SJSA1 (cell line): ENCODE data around the gene HENMT1. TPM values are rescaled to one million over a fixed set of nuclear protein-coding genes. Genes with fewer than 3 reads are reported as not detected.
"Not testable (repeated sequence)": the region's sequence is repeated elsewhere in the genome, so short reads cannot be mapped to it uniquely, and the experiment has no call there.

Experiments used
- DNase-seq, 2 experiments: peaks; one replicate each; pipeline ENCODE4 v3.0.0-alpha.2; 2015 to 2020; ENCODE audit warnings: low spot score in 2 of 2, low read depth in 1 of 2
- H3K27ac ChIP-seq: fragments of 250-450 bp; sonication (Bioruptor Pico); 2 replicates; pipeline ENCODE4 v1.5.1; 2020; ENCODE audit warnings: mild to moderate bottlenecking, moderate library complexity
- H3K27me3 ChIP-seq: fragments of 250-450 bp; sonication (Bioruptor Pico); replicated peaks from 2 replicates; pipeline ENCODE4 v1.5.1; 2020; ENCODE audit warnings: mild to moderate bottlenecking, moderate library complexity
- H3K36me3 ChIP-seq: fragments of 250-450 bp; sonication (Bioruptor Pico); 2 replicates; pipeline ENCODE4 v1.5.1; 2020; ENCODE audit warnings: mild to moderate bottlenecking
- H3K4me1 ChIP-seq: fragments of 250-450 bp; sonication (Bioruptor Pico); replicated peaks from 2 replicates; pipeline ENCODE4 v1.6.1; 2021; ENCODE audit warnings: mild to moderate bottlenecking
- H3K4me3 ChIP-seq: fragments of 250-450 bp; sonication (Bioruptor Pico); 2 replicates; pipeline ENCODE4 v1.5.1; 2020; ENCODE audit warnings: mild to moderate bottlenecking
- H3K9me3 ChIP-seq: fragments of 250-450 bp; sonication (Bioruptor Pico); replicated peaks from 2 replicates; pipeline ENCODE4 v1.5.1; 2020; ENCODE audit warnings: mild to moderate bottlenecking
- total RNA-seq: library from RNA; depleted of rRNA; stranded (reverse); fragments of >200 nt; shearing (Covaris generic); gene quantifications from 2 replicates; pipeline ENCODE4 v1.2.3, GENCODE V29; 2014

HENMT1 gene
- total RNA-seq, 1 experiment from 2014 or later, result 0.58 TPM

DNA sequence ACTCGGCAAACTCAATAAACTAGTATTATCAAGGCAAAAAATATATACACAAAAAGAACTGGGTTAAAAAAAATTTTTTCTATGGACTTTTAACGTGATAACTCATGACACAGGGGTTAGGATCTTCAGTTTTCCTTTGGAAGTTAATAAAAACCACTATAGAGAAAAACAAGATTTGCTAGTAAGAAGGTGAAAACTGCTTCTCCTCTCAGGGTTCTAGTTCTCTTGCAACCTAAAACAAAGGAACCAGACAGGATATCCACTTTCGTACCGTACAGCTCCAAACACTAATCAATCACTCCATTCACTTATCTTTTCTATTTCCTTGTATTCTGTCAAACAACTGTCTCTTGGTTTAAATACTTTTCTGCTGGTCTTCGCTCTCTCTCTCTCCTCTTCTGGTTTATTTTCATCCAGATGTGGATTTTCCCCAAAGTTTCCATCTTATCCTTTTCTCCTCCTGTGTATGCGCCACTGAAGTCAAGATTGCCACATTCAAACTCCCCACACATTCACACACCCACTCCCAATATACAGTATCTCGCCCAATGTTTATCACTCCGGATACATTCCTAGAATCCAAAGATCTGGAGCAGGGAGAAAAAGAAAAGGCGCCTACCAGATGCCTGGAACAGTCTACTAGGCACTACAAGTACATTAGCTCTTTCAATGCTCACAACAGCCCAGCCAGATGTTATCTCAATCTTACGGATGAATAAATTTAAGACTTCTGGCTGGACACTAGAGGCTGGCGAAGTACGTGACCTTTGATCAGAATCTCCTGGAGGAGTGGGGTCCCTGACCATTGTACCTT is 30.4 kb upstream of the HENMT1 start:
- H3K27me3 ChIP-seq, result no peaks in the 10 kb centered on the region
- peak overlapping the region; percentile 81 for H3K4me3 ChIP-seq
- H3K36me3 ChIP-seq, result peaks cover 39% of the 10 kb centered on the region
- H3K4me1 ChIP-seq, result peaks cover 4% of the 10 kb centered on the region; the same call in 1 of the 2 replicates
- DNase-seq, result no peak
- peak overlapping the region; percentile 96 for H3K27ac ChIP-seq
- no peaks in the 10 kb centered on the region for H3K9me3 ChIP-seq

DNA sequence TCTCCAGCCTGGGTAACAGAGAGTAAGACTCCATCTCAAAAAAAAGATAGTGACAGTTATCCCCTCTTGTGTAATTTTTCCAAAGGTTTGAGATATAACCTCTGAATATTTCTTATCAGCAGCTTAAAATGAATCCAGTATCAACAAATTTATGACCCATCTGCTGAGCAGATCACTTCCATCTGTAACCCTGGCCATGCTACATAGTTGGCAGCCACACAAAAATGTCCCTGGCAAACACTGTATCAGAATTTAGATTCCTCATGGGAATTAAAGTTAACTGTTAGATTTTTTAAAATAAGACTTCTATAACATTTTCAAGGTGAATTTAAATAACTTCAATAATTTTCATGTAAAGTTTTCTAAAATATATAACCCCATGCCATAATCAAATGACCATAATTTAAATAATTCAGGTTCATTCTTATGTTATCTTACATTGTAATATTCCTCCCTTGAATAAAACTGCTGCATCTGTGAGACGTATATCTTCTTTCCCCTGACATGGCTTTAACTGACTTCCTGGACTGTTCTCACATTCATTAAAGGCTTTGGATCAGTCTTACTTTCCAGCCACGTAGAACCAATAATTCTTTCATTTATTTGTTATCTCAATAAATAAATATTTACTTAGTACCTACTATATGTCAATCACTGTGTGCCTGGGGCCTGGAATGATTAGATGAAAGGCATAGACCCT is 25.9 kb upstream of the HENMT1 start:
- H3K27ac ChIP-seq, result no peak overlapping the region
- H3K4me3 ChIP-seq, result no peak overlapping the region
- H3K4me1 ChIP-seq, result peaks cover 4% of the 10 kb centered on the region; the same call in 1 of the 2 replicates
- H3K9me3 ChIP-seq, result no peaks in the 10 kb centered on the region
- no peaks in the 10 kb centered on the region for H3K27me3 ChIP-seq
- DNase-seq, result no peak
- no peaks in the 10 kb centered on the region for H3K36me3 ChIP-seq

DNA sequence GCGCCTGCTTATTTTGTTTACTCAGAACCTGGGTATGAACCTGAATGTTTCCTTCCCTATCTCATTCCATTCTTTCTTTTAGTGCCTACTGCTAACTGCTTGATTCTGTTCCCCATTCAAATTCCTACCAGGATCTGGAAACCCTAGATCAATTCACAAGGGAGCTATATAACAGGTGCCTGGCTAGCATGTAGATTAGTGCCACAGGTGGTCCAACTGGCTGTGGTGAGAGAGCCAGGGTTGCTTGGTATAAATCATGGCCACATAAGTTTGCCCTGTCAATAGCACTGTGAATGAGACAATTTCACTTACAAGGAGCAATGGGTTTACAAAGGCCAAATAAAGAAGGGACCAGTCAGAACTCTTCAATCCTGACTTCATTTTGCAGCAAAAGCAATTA is 24.6 kb upstream of the HENMT1 start:
- Histone ChIP-seq H3K27ac (no peak overlapping the region), H3K4me3 (no peak overlapping the region), H3K4me1 (no peaks in the 10 kb centered on the region), H3K9me3 (no peaks in the 10 kb centered on the region), H3K27me3 (no peaks in the 10 kb centered on the region), H3K36me3 (no peaks in the 10 kb centered on the region)
- DNase-seq, result no peak

DNA sequence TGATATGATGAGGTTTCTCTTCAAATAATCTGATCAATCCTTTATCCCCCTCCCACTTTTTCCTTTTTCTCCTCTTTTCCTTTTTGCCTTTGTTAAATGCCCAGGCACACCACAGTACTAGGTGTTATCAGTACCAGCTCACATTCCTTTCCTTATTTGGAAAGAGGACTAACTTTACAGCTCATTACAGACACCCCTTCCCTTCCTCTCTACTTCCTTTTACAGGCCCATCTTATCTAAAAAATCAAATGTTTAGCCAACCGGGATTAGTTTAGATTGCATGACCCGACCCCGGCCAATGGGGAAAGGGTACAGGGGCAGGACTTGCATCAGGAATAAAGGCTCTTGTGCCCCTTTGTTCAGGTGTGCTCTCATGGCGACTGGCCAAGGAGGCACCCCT is 20.8 kb upstream of the HENMT1 start:
- H3K36me3 ChIP-seq, H3K4me3 ChIP-seq, H3K9me3 ChIP-seq, H3K27me3 ChIP-seq, H3K4me1 ChIP-seq, DNase-seq, H3K27ac ChIP-seq: not testable (repeated sequence)

DNA sequence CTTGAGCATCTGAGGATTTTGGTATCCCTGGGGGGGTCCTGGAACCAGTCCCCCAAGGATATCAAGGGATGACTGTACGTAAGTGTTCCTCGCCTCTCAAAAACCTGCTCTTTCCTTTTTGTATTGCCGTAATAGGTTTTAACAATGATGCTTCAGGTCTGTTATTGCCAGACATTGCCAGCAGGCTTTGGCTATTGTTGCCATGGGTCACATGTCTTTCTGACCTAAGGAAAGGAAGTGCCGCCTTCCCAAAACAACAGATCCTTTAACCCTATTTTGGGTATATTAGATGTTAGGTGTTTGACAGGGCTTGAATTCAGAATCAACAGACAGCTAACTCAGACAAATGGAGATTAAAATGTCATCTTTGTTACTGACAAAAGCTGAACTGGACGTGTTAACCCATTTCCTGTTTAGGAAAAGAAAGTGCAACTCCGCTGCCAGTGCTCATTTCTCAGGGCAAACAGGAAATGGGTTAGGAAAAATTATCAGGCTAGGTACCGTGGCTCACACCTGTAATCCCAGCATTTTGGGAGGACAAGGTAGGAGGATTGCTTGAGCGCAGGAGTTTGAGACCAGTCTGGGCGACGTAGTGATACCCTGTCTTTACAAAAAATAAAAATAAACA is 18.8 kb upstream of the HENMT1 start:
- Histone ChIP-seq H3K9me3 (no peaks in the 10 kb centered on the region), H3K27me3 (no peaks in the 10 kb centered on the region), H3K27ac (no peak overlapping the region), H3K4me3 (no peak overlapping the region), H3K4me1 (no peaks in the 10 kb centered on the region), H3K36me3 (no peaks in the 10 kb centered on the region)
- DNase-seq, result no peak

DNA sequence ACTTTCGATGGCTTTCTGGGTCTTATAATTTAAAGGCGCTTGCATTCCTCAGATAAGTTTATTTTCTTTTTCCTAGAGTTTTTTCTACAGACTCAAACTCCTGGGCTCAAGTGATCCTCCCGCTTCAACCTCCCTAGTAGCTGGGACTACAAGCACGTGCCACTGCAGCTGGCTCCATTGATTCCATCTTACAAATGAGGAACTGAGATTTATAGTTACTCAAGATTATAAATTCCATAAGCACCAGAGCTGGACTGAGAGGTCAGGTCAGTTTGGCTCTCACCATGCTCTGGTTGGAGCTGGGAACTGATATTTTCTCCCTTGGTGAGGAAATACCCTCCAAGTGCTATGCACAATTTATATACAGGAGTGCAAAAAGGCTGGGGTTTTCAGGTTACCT is 17.8 kb upstream of the HENMT1 start:
- H3K9me3 ChIP-seq, result no peaks in the 10 kb centered on the region
- no peak for DNase-seq
- no peaks in the 10 kb centered on the region for H3K4me1 ChIP-seq
- no peak overlapping the region for H3K4me3 ChIP-seq
- H3K27ac ChIP-seq, result no peak overlapping the region
- H3K27me3 ChIP-seq, result no peaks in the 10 kb centered on the region
- no peaks in the 10 kb centered on the region for H3K36me3 ChIP-seq

DNA sequence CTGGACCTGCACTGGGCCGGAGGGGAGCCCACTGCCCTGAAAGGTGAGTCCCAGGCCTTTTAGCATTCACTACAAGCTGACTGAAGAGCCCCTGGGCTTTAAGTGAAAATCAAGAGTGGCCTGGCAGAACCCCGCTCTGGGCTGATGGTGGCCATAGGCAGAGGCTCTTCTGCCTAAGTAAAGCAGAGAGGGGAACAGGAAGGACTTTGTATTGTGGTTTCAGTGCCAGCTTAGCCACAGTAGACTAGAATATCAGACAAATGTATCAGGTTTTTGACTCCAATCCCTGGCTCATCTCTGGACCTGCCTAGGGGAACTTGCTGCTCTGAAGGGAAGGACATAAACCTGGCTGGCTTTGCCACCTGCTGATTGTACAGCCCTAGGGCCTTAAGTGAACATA is 10.2 kb upstream of the HENMT1 start:
- H3K9me3 ChIP-seq, result no peaks in the 10 kb centered on the region
- no peaks in the 10 kb centered on the region for H3K4me1 ChIP-seq
- no peak overlapping the region for H3K4me3 ChIP-seq
- H3K27ac ChIP-seq, result no peak overlapping the region
- no peak for DNase-seq
- H3K27me3 ChIP-seq, result no peaks in the 10 kb centered on the region
- no peaks in the 10 kb centered on the region for H3K36me3 ChIP-seq

DNA sequence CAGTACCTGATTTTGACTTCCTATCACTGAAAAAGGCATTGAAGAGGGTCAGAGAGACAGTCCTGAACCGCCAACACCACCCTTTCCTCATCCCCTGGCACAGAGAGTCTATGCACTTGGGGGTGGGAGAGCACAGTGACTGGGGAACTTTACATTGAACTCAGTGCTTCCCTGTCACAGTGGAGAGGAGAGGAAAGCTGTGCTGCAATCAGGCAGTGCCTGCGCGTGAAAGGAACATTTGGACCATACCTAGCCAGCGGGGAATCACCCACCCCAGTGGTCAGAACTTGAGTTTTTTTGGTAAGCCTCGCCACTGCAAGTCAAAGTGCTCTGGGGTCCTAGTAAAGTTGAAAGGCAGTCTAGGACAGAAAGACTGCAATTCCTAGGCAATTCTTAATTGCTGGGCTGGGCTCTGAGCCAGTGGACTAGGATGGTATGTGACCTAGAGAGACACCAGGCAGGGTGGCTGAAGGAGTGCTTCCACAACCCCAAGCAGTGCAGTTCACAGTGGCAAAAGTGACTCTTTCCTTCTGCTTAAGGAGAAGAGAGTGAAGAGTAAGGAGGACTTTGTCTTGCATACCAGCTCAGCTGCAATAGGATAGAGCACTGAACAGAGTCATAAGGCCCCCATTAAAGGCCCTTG is 9.4 kb upstream of the HENMT1 start:
- no peak for DNase-seq

DNA sequence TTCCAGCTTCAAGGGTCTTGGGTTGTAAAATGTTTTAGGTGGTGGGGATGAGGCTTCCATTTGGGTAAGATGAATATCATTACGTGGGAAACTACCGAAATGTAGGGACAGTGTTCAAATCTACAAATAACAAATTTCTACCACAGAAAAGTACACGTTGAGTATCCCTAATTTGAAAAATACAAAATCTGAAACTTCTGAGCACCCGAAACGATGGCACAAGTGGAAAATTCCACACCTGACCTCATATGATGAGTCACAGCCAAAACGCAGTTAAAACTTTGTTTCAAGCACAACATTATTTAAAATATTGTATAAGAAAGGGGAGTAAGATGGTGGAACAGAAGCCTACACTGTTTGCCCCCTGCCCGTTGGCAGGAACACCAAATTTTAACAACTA is 8.8 kb upstream of the HENMT1 start:
- no peak for DNase-seq
- H3K4me1 ChIP-seq, result no peaks in the 10 kb centered on the region
- no peaks in the 10 kb centered on the region for H3K27me3 ChIP-seq
- no peaks in the 10 kb centered on the region for H3K9me3 ChIP-seq
- H3K27ac ChIP-seq, result no peak overlapping the region
- no peak overlapping the region for H3K4me3 ChIP-seq
- H3K36me3 ChIP-seq, result no peaks in the 10 kb centered on the region

More for the DNA sequence above, 9.4 kb upstream of the HENMT1 start:
- Histone ChIP-seq H3K9me3 (no peaks in the 10 kb centered on the region), H3K27me3 (no peaks in the 10 kb centered on the region), H3K36me3 (no peaks in the 10 kb centered on the region), H3K27ac (no peak overlapping the region), H3K4me3 (no peak overlapping the region), H3K4me1 (no peaks in the 10 kb centered on the region)

DNA sequence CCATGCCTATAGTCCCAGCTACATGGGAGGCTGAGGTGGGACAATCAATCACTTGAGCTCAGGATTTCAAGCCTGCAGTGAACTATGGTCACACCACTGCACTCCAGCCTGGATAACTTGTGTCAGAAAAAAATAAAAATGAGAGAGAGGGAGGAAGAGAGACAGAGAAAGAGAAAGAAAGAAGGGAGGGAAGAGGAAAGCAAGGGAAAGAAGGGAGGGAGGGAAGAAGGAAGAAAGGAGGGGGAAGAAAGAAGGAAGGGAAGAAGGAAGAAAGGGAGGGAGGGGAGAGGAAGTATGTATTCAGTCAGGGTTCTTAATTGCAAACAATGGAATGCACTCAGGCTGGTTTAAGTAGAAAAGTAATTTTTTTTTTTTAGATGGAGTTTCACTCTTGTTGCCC is 7.9 kb upstream of the HENMT1 start:
- Histone ChIP-seq H3K36me3 (no peaks in the 10 kb centered on the region), H3K27ac (no peak overlapping the region), H3K4me1 (no peaks in the 10 kb centered on the region), H3K4me3 (no peak overlapping the region), H3K9me3 (no peaks in the 10 kb centered on the region), H3K27me3 (no peaks in the 10 kb centered on the region)
- no peak for DNase-seq

DNA sequence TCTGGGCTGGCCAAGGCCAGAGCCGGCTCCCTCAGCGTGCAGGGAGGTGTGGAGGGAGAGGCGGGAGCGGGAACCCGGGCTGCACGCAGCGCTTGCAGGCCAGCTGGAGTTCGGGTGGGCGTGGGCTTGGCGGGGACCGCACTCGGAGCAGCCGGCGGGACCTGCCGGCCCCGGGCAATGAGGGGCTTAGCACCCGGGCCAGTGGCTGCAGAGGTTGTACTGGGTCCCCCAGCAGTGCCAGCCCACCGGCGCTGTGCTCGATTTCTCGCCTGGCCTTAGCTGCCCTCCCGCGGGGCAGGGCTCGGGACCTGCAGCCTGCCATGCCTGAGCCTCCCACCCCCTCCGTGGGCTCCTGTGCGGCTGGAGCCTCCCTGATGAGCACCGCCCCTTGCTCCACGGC is 6.5 kb upstream of the HENMT1 start:
- not testable (repeated sequence) for H3K4me3 ChIP-seq, H3K9me3 ChIP-seq, H3K27ac ChIP-seq, H3K36me3 ChIP-seq, DNase-seq, H3K27me3 ChIP-seq, H3K4me1 ChIP-seq

DNA sequence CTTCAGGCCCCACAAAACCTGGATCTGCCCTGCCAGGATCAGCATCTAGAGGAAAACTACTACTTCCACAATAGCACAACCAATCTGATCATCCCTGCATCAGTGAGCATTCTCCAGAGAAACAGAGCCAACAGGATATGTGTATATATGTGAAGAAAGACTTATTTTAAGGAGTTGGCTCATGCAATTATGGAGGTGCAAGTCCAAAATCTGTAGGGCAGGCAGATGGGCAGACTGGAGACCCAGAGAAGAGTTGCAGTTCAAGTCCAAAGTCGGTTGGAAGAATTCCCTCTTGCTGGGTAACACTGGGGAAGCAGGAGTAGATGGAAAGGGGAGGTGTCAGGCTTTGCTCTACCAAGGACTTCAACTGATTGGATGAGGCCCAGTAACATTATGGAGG is 4.9 kb upstream of the HENMT1 start:
- Histone ChIP-seq H3K4me3 (no peak overlapping the region), H3K27me3 (peaks cover 7% of the 10 kb centered on the region)
- no peak for DNase-seq

DNA sequence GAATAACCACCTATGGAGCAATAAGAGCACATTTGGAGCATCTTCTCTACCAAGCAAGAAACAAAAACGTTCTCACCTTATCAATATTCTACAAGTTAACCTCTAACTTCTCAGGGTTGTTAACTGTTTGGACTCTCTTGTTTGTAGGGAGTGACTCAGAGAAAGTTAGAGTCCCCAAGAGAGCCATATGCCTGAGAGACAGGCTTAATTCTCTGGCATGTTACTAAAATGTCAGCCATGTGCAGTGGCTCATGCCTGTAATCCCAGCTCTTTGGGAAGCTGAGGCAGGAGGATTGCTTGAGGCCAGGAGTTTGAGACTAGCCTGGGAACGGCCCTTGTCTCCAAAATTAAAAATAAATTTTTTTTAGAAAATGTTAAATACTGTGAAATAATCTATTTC is 4.2 kb upstream of the HENMT1 start:
- Histone ChIP-seq H3K27ac (no peak overlapping the region), H3K36me3 (no peaks in the 10 kb centered on the region), H3K4me1 (peaks cover 6% of the 10 kb centered on the region), H3K27me3 (peaks cover 7% of the 10 kb centered on the region), H3K4me3 (no peak overlapping the region), H3K9me3 (peaks cover 3% of the 10 kb centered on the region; the same call in 1 of the 2 replicates)
- no peak for DNase-seq

More for the DNA sequence above, 4.9 kb upstream of the HENMT1 start:
- no peaks in the 10 kb centered on the region for H3K36me3 ChIP-seq
- peaks cover 6% of the 10 kb centered on the region for H3K4me1 ChIP-seq
- peaks cover 3% of the 10 kb centered on the region; the same call in 1 of the 2 replicates for H3K9me3 ChIP-seq
- H3K27ac ChIP-seq, result no peak overlapping the region

DNA sequence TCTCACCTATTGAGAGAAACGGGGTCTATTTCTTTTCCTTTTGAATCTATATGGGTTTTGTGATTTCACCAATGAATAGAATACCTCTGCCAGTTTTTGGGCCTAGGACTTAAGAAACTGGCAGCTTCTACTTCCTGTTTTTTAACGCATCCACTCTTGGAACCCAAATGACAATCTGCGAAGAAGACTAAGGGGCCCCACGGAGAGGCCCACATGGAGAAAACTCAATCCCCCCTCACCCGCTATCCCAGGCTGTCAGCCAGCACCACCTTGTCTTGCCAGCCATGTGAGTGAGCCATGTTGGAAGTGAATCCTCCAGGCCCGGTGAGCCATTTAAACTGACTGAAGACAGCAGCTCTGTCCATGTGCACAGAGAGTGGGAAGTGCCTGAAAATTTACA is 3.6 kb upstream of the HENMT1 start:
- no peak overlapping the region for H3K27ac ChIP-seq
- H3K4me1 ChIP-seq, result peaks cover 6% of the 10 kb centered on the region
- peaks cover 3% of the 10 kb centered on the region; the same call in 1 of the 2 replicates for H3K9me3 ChIP-seq
- no peak overlapping the region for H3K4me3 ChIP-seq
- DNase-seq, result no peak
- H3K27me3 ChIP-seq, result peaks cover 7% of the 10 kb centered on the region
- no peaks in the 10 kb centered on the region for H3K36me3 ChIP-seq
